GM21723 (cell line): ENCODE measurements around the gene VAT1L.
A peak's percentile ranks its signal among the peaks of the same experiment; 100 is the strongest.

Experiments
- ATAC-seq: cut with Tn5 transposase; IDR thresholded peaks from one replicate; pipeline ENCODE4 v1.9.1; 2021; ENCODE audit warnings: mild to moderate bottlenecking, moderate library complexity; ENCODE audit not compliant: unreplicated experiment

The VAT1L gene

DNA sequence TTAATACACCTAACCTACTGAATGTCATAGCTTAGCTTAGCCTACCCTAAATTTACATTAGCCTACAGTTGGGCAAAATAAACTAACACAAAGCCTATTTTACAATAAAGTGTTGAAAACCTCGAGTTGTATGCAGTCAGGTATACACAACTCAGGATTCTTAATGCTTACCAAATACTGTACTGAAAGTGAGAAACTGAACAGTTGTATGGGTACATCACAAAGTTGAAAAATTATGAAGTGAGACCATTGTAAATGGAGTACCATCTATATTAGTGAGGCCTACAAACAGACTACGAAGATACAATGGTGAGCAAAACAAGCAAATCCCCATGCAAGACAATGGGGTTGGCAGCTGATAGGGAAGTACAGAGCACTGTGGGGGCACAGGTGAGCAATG lies 79.7 kb downstream of the VAT1L start:
- ATAC-seq = peak; percentile 50

- ATAC-seq = peak; percentile 94
These were observed 80.1 kb downstream of the VAT1L start for GRCh38 chr16:77868478-77868877.

DNA sequence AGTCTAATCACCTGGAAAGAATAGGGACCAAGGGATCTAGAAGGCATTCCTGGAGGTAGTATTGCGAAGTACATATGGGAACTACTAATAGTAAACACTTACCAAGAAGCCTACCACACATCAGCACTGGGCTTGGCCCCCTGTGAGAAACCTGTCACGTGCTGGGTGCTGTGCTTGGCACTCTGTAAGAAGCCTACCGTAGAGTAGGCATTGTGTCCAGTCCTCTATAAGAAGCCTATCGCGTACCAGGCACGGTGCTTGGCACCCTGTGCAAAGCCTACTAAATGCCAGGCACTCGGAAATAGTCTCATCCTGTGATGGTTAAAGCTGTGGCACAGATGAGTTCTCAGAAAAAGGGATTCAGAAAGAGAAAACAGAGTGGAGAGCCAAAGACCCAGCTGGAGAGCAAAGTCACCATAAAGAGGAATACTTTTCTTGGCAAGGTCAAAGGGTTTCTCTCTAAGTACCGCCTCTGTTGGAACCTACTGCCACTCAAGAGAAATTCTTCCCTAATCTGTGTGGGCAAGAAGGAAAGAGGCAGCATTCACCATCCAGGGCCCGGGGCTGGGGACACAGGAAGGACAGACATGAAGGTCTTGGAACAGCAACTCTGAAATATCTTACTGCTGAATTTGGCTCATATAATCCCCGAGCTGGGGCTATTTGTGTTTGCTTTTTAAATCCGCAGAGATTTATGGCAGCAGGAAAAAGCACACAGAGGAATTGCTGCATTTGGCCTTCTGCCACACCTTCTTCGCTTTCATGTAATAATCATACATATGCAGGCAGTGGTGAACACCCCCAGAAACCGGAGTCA lies 81.8 kb downstream of the VAT1L start:
- no peak for ATAC-seq

GRCh38 chr16:77871932-77872331 lies 83.6 kb downstream of the VAT1L start:
- ATAC-seq = no peak

DNA sequence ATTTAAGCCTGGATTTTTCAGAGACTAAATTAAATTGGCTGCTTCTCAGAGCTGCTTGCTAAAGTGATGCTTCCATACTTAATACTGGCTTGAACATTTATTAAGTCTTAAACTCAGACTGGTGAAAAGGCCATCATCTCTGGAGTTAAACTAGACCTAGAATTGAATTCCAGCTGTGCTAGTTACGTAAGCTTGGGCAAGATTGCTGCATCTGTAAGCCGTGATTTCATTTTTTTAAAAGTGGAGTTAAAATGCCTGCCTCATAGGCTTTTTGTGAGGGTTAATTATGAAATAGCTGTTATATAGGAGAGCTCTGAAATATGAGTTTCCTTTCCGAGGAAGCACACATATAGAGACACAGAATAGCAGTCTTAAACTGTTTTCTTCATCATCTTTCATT lies 84.7 kb downstream of the VAT1L start:
- ATAC-seq = no peak

- ATAC-seq = no peak
These were observed 86.0 kb downstream of the VAT1L start for GRCh38 chr16:77874347-77874746.

DNA sequence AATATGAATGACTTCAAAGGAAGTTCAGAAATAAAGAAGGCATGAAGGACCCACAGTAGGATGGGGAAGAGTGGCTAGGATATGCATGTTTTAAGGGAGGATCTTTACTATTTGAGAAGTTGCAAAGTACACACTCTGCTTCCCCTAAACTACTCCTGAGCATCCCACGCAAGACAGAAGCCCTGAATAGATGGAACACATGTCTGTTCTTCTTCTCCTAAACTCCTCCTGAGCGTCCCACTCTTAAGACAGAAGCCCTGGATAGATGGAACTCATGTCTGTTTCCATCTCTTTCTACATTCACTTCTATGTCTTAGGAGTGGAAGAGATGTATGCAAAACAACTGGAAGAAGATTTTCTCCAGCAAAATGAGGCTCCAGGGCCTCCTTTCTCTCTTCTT lies 88.4 kb downstream of the VAT1L start:
- ATAC-seq = no peak

- ATAC-seq = no peak
These were observed 89.5 kb downstream of the VAT1L start for GRCh38 chr16:77877712-77878347.

- no peak for ATAC-seq
These were observed 93.1 kb downstream of the VAT1L start for GRCh38 chr16:77881355-77882030.

DNA sequence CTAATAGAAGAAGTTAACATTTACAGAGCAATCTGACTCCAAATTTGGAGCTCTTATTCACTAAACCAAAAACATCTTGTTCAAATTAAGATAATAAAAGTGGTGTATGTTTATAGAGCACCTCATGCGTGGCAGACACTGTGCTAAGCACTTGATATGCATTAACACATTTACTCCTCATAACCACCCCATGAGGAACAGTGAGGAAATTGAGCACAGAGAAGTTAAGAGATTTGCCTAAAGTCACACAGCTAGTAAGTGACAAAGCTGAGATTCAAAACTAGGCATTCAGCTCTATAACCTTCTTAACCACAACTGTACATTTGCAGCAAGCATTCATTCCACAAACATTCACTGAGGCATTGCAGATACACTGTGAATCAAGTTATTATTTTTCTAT lies 94.0 kb downstream of the VAT1L start:
- ATAC-seq = no peak

- ATAC-seq = no peak
These were observed 97.4 kb downstream of the VAT1L start for GRCh38 chr16:77885571-77886295.

- no peak for ATAC-seq
These were observed 100.5 kb downstream of the VAT1L start for GRCh38 chr16:77888871-77889270.

DNA sequence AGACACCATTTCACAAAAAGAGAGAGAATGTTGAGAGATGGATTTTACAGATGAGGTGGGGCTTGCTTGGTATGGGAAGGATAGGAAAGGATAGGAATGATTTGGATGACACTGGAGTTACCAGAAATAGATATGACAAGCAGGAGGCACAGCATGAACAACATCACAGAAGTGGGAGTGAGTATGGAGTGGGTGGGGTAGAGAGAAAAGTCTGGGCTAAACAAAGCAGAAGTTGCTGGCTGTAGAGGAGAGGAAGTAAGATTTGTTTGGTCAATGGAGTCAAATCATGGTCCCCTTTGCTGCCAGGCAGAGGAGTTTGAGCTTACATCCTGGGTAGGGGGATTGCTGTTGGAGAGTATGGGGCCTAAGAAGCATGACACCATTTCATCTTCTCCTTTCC lies 101.7 kb downstream of the VAT1L start:
- ATAC-seq = no peak

DNA sequence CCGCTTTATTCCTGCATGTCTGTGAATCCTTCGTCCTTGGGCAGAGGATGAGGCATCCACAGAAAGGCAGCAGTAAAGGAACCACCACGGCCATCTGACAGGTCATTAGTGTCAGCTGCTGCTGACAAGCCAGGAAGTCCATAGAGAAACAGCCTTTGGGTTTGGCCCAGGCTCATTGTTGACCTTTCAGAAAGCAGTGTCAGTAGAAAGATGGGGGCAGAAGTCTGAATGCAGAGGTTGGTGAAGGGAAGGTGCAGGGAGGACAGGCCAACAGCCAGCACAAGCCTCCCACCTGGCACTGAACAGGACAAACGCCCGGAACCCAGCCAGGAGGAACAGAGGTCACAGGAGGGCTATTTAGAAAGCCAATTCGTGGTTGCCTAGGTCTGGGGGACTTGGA lies 105.8 kb downstream of the VAT1L start:
- no peak for ATAC-seq

DNA sequence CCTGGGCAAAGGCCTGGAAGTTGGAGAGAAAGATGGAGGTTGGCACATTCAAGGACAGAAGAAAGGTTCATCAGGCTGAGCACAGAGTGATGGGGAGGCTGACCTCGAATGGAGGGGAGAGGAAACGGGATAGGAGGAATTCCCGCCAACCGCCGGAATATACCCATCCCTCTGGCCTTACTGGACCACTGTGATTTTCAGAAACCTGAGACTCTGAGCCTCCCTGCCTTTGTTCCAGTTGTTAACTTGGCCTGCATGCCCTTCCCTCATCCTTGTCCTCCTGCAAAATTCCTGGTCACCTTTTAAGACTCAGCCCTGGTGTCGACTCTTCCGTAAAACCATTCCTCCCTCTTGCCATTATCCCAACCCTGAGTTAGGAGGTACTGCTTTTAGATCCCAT lies 107.6 kb downstream of the VAT1L start:
- ATAC-seq = no peak

GRCh38 chr16:77896415-77897128 lies 108.2 kb downstream of the VAT1L start:
- ATAC-seq = no peak

DNA sequence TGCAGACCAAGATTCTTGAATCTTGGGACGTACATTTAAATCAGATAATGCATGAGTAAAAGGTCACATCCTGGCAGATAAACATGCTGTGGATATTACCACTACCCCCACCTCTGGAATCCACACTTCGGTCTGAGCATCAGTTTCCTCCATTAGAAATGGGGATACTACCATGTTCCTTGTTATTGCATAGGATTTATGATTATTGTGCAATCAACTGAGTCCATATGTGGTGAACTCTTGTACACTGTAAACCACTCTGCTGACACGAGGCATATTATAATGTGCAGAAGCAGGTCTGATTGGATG lies 108.7 kb downstream of the VAT1L start:
- no peak for ATAC-seq

- ATAC-seq = no peak
These were observed 109.7 kb downstream of the VAT1L start for GRCh38 chr16:77897831-77898605.

- no peak for ATAC-seq
These were observed 110.4 kb downstream of the VAT1L start for GRCh38 chr16:77898671-77899211.

DNA sequence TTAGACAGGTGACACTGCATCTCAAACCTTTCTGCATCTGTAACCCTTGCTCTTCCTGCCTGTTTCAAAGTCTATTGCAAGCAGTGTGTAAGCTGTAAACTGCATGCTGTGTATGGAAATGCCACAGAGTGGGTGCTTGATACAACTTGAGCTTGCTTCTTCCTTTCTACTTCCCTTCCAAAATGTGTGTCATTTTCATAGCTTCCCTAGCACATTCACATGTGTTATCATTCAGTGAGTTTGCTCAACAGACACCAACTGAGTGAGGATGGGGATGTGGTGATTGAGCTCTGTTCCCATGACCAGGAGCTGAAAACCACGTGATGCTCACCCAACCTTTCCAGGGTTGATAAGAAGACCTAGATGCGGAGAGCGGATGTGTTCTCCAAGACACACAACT lies 111.1 kb downstream of the VAT1L start:
- ATAC-seq = no peak
